Renal pelvis (tissue), 4 donors: ENCODE measurements around the gene NTN4. TPM values are rescaled to one million over a fixed set of nuclear protein-coding genes. Genes with fewer than 3 reads are reported as not detected.
"Not testable (repeated sequence)": the region's sequence is repeated elsewhere in the genome, so short reads cannot be mapped to it uniquely, and the experiment has no call there.

Experiments used
- DNase-seq: peaks from one replicate; pipeline ENCODE4 v3.0.0-alpha.2; 2013
- polyA plus RNA-seq, 3 donors: library from polyadenylated mRNA; unstranded; fragments of 120-200 nt; gene quantifications; one replicate each; pipeline ENCODE4 v1.2.1, GENCODE V29; 2013; ENCODE audit not compliant: insufficient read length in 3 of 3

Gene NTN4
- polyA plus RNA-seq, 3 donors: 82.5 to 126 (median 95.5) TPM

GRCh38 chr12:95804291-95804690 is 13.7 kb upstream of the NTN4 start:
- DNase-seq: no peak

DNA sequence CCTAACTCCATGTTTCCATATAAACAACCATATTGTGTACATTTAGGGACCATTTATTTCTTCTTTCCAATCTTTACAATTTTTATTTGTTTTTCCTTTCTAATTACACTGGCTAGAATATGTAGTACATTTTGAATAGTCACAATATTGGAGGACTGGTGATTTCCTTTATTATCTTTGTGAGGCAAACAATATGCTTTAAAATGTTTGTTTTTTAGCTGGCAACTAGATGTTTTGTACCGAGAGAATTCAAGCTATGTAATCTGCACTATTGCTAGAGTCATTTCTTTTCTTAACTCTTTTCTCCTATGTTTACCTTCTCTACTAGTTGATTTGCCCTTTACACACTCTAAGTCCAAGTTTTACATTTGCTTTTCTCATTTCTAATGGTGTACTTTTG is 13.3 kb upstream of the NTN4 start:
- no peak for DNase-seq

DNA sequence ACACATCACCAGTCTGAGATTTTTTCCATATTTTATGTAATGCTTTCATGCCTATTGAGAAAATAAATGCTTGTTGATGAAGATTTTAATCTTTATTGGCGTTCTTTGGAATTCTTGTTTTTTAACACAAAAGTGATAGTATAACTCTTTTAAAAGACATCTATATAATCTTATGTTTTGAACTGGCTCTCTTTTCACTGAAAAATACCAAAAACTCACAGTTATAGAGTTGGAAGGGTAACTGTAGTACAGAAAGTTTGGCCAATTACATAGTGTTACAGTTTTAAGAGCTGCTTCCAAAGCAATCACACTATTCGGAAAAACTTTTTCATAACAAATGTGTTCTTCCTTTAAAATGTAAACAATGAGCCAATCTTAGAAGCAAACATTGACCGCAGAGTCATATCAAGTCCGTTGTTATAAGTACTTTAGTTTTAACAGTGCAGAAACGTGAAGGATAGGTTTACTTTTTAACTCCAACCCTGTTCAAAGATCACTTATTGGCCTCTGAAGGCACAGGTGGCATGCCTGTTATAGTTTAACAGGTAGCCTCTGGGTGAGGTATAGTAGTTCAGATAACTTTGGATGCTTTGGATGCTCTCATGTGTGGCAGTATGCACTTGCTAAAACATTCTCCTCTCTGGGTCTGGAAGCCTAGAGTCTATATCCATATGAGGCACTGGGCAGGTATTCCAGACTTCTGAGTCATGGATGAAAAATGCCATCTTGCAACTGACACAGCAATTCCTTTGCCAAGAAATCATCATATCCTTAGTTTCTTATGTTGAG is 12.1 kb upstream of the NTN4 start:
- DNase-seq: peak; percentile 57

DNA sequence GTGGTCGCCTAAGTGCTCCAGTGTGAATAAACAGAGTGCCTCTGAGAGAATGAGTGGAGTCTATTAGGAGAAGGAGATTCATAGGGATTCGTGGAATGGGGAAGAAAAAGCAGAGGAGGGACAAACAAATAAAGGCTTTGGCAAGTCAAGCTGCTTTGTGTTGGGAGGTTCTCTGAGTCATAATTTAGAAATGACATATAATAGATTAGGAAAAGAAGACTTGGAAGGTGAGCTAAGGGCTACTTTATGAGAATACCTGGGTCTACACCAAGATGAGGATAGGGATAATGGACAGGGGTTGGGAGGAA is 6.4 kb upstream of the NTN4 start:
- no peak for DNase-seq

DNA sequence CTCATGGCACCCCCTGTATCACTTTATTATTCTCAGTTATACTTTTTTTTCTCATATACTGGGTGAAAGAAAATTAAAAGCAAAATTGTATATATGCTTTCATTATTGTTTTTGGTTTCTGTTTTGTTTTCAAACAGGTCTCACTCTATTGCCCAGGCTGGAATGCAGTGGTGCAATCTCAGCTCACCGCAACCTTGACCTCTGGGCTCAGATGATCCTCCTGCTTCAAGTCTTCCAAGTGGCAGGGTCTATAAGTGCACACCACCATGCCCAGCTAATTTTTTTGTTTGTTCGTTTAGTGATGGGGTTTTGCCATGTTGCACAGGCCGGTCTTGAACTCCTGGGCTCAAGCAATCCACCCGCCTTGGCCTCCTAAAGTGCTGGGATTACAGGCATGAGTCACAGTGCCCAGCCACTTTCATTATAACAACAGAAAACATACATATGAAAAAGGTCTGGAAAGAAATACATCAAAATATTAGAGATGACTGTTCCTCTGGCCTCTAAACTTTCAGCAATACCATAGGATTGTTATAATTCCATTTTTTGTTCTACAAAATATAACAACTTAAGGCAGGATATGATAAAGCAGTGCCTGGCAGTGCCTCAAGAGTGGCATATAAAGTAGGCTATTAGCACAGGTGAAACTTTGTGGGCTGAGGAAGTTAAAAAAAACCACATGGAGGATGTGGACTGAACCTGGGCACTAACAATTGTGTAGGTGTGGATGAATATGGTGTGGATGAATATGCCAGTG is 5.8 kb upstream of the NTN4 start:
- DNase-seq: no peak

GRCh38 chr12:95790917-95791849 is 619 bp upstream of the NTN4 start:
- DNase-seq: peak; percentile 22

DNA sequence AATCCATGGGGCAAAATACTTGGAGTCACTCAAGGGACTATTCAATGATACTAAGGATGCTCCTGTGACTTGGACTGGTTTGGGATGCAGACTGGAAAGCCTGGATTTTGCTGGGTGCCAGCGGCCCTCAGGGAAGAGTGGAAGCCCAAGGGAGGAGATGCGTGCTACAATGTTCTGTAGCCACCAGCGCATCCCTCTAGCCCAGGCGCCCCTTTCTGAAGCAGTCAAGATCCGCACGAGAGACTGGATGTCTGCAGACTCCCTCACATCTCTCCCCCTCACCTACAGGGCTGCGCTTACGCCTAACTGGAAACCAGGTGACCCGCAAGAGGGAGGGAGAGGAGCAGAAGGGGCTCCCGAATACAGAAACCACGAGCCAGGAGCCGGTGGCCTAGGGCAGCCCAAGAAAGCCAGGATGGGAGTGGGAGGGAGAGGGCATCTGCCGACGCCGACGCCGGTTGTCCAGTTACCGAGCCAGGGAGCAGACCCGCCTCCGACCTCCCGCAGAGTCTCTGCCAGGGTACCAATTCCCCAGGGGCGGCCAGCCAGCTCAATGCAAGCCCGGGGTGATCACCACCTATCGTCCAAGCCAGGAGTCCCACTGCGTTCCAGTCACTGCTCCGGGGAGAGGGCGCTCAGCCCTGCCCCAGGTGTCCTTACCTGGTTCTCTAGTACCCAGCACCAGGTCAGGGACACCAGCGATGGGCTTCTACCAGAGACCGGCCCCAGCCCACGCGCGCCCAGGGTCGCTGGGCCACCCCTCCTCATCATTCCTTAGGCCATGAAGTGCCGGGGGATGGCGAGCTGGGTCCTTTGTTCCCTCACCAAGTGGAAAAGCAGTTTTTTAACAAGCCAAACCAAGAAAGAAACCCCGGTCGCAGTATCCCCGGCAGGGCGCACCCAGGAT is 1.2 kb downstream of the NTN4 start:
- DNase-seq: peak; percentile 36

DNA sequence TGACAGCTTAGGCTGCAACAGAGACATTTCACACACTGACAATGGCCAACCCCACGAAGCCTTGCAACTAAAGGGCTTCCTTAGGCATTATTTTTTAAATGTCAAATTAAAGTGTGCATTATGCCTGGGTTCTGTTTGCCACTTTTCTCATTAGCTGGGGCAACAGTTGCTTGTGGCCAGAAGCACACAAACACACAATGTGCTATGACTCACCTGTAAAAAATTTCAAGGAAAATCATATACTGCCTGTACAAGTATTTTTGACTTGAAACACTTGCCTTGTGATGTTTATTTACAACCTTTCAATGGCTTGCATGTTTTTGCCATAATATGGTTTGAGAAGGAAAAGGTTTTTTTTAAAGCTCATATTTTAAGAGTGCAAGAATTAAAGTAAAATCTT is 1.9 kb downstream of the NTN4 start:
- DNase-seq: no peak

DNA sequence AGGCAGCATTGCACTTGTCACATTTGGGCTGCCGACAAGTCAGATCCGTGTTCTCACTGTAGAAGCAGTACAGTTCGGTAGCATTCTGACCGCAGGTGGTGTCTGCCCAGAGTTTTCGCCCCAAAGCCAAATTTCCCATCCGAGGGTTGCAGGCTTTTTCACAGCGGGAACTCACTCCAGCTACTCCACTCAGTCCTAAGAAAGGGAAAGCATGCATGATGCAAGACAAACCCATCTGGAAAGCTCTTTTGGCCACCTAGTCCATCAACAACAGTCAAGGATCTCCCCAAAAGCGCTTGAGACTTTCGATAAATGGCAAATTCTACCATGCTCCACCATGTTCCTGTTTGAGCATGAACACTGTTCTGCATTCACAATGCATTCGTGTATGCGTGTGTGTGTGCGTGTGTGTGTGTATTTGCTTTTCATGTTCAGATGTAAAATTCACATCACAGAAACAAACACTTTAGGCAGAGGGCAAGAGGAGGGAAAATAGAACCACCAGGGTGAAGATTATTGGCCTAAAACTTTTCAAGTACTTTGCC is 3.2 kb downstream of the NTN4 start:
- DNase-seq: no peak

DNA sequence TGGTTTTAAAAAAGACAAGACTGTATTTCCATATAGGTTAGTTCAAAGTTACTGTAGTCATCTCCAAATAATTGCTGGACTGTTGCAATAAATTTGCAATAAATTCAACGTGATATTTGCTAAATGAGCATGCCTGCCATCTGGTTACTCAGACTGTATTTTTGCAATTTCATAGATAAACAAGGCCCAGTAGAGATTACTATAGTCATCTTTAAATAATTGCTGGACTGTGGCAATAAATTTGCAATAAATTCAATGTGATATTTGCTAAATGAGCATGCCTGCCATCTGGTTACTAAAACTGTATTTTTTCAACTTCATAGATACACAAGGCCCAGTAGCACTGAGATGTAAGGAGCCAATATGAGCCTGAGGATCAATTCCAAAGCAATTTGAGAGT is 5.6 kb downstream of the NTN4 start:
- no peak for DNase-seq

GRCh38 chr12:95784286-95784685 is 6.3 kb downstream of the NTN4 start:
- DNase-seq: no peak

DNA sequence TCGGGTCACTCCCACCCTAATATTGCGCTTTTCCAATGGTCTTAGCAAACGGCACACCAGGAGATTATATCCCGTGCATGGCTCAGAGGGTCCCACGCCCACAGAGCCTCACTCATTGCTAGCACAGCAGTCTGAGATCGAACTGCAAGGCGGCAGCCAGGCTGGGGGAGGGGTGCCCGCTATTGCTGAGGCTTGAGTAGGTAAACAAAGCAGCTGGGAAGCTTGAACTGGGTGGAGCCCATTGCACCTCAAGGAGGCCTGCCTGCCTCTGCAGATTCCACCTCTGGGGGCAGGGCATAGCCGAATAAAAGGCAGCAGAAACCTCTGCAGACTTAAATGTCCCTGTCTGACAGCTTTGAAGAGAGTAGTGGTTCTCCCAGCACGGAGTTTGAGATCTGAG is 15.1 kb downstream of the NTN4 start:
- not testable (repeated sequence) for DNase-seq

GRCh38 chr12:95774311-95775045 is 16.1 kb downstream of the NTN4 start:
- DNase-seq: no peak

DNA sequence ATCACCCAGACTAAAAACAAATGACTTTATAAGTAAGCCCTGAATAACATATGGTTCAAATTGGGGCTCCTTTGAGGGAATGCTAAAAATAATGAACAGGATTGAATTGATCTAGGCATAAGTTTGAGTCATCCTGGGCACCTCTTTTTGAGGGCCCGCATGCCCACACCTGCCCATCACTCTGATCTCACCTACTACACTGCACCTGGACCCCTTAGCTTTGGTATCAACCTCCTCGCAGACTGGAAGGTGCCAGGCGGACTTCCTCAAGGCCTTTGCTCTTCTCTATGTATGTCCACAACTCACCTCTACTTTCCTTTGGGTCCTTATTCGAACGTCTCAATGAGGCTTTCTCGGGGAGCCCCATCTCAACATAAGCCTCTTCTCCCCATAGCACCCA is 17.2 kb downstream of the NTN4 start:
- DNase-seq: no peak

DNA sequence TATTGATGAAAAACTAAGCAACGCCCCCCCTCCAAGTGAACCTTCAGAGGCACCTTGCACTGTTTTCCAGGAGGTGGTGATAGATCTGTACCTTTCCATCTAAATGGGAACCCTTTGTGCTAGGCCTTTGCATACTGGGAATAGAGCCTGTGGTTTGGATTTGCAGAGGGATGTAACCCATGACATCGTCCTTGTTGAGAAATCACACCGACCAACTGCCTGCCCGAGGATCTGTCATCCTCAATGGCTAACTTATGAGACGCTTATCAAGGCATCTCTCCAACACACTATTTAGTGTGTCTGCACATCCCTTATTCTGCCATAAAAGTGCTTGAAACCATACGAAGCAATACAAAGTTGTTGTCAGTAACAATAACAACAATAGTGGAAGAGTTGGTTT is 22.9 kb downstream of the NTN4 start:
- DNase-seq: no peak

DNA sequence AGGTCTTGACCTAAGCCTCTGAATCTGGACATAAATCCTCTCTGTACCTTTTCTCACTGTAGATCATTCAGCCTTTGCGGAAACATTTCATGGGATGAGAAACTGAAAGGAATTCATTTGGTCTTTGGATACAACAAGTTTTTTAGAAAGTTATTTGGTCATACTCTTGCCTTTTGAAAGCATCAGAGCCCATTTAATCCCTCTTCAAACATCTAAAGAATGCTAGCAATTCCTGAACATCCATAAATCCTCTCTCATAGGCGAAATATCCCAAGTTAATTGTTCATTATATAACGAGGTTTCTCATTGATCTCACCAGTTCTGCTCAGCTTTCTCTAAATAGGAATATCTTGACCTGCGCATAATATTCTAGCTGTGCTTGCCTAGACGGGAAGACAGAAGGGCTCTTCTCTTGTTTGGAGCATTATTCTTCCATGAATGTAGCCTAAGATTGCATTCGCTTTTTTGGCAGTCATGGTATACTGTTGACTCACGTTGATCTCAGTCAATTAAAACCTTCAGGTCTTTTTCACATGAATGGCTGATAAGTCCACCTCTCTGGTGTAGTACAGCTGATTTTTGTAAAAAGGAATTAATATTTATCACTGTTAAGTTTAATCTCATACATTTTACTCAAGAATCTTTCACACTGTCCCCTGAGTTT is 24.1 kb downstream of the NTN4 start:
- no peak for DNase-seq

- no peak for DNase-seq
Observed at GRCh38 chr12:95764848-95765247, 25.7 kb downstream of the NTN4 start.

DNA sequence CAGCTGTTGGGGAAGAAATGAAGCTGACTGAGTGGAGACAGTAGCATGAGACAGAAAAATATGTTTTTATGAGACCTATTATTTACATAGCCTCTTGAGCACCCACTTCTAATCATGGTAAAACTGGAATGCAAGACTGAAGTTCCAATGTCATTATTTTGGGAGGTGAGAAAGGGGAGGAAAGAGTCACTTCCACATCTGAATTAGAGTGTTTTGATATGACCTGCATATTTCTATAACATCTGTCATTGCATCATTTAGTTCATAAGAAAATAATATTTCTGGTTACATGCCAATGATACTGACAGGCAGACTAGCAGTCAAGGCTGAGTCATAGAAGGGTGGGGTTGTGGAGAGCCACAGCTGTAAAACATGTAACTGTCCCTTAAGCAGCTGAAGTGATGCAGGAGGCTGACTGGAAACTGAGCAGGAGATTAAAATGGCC is 26.7 kb downstream of the NTN4 start:
- no peak for DNase-seq

DNA sequence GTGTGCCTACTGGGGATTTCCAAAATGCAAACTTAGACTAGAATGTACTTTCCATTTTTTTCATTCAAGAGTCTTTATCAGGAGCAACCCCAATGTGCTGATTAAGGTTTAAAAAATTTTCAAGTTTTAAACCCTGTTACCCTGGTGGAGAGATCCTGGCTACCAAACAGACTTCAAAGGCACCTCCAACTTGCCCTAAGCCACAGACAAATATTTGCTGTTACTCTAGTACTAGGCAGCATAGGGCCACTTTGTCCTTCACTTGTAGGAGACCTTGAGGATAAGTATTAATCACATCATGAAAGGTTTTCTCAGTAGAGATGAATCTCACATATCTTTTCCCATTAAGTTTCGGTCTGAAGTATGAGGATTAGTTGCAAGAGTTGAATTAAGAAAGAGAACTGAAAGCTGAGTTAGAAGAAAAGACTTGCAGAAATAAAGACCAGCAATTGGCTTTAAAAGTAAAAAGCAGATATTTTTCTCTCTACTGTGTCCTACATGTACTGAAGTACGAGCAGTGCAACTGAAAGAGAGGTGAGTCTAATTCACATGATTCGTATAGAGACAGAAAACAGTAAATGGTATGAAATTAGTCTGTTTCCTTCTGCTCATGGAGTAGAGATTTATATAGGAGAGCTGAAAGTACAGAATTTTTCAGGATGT is 28.3 kb downstream of the NTN4 start:
- no peak for DNase-seq
